ENCODE results near the gene LYRM4. TPM values are rescaled to one million over a fixed set of nuclear protein-coding genes. Genes with fewer than 3 reads are reported as not detected.

Gene LYRM4
- total RNA-seq, 1 donor = 21.3 TPM

GRCh38 chr6:5282191-5282623, 21.5 kb upstream of the LYRM4 start:
- DNase-seq (ENCODE audit: low read depth in 2 of 3, low spot score in 2 of 3) = no peak

- DNase-seq (ENCODE audit: low read depth in 2 of 3, low spot score in 2 of 3) = no peak
These were observed 20.2 kb upstream of the LYRM4 start for GRCh38 chr6:5280920-5281319.

DNA sequence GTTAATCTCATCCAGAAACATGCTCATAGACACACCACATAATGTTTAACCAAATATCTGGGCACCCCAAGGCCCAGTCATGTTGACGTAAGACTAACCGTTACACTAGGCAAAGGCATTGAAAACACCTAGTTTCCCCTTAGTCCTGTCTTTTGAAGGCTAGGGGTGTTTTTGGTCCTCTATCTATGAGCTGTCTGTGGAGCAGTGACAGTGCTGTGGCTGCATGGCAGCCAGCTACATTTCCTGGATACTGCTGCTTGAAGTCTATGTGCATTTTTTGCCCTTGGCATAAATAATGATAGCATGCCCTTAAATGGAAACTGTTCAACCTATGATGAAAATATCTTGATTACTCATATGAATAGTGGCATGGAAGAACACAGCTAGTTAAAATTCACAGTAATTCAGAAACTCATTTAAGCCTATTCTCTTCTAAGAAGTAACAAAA, 19.2 kb upstream of the LYRM4 start:
- no peak for DNase-seq (ENCODE audit: low read depth in 2 of 3, low spot score in 2 of 3)

DNA sequence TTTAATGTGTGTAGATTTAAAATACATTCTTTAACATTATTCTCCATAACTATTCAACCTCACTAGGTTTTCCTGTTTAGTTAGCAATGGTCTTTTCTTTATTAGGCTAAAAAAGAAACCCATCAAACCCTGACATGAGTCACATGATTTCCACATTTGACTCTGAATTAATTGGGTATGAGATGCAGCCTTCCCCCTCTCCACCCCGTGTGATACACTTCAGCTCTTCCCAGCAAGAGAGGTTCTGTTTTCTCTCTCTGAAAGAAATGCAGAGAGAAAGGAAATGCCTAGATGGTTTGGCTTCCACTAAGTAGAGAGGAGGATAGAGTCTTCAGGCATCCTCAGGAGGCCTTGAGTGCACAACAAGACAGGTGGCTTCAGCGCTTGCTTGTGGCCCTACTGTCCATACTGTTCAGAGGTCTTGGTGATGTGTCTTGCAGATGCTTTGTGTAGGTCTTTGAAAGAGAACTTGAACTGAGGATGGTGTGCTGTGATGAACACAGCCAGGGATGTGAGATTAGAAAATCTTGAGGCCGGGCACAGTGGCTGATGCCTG, 17.9 kb upstream of the LYRM4 start:
- DNase-seq (ENCODE audit: low read depth in 2 of 3, low spot score in 2 of 3) = no peak

- no peak for DNase-seq (ENCODE audit: low read depth in 2 of 3, low spot score in 2 of 3)
These were observed 17.3 kb upstream of the LYRM4 start for GRCh38 chr6:5278047-5278446.

DNA sequence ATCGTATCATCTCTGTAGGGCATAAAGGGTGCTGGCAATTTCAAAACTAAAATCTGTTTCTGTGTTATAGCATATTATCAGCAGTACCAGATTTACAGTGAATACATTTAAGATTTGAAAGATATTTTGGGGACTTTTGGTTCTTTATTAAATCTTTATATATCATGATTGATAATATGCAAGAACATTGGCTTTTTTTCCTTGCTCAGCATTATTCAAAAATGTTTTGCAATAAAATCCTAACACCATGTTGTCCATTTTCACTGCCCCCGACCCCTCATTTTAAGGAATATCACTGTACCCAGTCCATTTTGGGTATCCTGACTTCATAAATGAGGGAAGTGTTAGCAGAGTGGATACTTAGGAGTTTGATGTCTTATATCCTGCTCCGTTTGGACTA, 16.8 kb upstream of the LYRM4 start:
- DNase-seq (ENCODE audit: low read depth in 2 of 3, low spot score in 2 of 3) = no peak

GRCh38 chr6:5276581-5276980, 15.8 kb upstream of the LYRM4 start:
- no peak for DNase-seq (ENCODE audit: low read depth in 2 of 3, low spot score in 2 of 3)

DNA sequence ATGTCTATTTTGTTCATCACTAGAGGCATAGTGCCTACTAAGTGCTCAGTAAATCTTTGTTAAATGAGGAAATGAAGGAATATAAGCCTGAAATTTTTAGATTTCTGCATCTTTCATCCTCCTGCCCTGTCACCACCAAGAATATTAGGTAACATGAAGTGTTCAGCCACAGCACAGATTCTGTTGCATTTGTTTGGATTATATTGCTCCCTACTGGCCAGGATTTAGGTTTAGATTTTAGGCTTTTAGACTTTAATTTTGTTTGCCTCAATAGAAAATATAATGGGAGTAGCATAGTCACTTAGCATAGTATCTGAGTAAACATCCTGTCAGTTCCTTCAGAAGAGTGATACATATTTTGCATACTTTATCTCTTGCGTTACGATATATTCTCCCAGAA, 14.7 kb upstream of the LYRM4 start:
- DNase-seq (ENCODE audit: low read depth in 2 of 3, low spot score in 2 of 3) = no peak

GRCh38 chr6:5274231-5274630, 13.5 kb upstream of the LYRM4 start:
- DNase-seq (ENCODE audit: low read depth in 2 of 3, low spot score in 2 of 3) = no peak

- no peak for DNase-seq (ENCODE audit: low read depth in 2 of 3, low spot score in 2 of 3)
These were observed 11.2 kb upstream of the LYRM4 start for GRCh38 chr6:5271926-5272325.

- DNase-seq (ENCODE audit: low read depth in 2 of 3, low spot score in 2 of 3) = peak in 1 of 3 donors; percentile 34
These were observed 9.4 kb upstream of the LYRM4 start for GRCh38 chr6:5270093-5270680.

GRCh38 chr6:5266423-5266822, 5.7 kb upstream of the LYRM4 start:
- DNase-seq (ENCODE audit: low read depth in 2 of 3, low spot score in 2 of 3) = no peak

DNA sequence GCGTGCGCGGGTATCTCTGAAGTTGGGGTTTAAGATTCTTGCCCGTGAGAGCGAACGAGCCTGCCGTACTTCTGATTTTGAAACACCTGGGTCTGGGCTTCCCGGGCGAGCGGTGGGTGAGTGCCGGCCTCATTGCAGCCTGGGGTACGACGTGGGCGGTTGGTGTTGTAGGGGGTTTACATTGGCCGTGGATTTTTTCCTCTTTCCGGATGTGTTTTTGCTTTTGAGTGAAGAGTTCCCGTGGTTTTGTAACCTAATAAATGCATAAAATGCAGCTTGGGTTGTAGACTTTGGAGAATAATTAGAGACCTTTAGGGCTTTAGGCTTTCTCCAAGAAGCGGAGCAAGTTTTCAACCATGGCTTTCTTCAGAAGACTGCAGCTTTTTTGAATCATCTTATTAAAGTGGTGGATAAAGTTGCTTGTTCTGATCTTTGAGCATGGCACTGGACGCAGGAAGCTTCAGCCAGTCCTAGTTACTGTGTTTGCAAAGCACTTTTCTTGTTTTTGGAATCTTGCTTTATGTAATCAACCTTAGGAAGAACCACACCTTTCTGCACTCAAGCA, 877 bp upstream of the LYRM4 start:
- no peak for DNase-seq (ENCODE audit: low read depth in 2 of 3, low spot score in 2 of 3)

GRCh38 chr6:5260111-5260620, 584 bp downstream of the LYRM4 start:
- peak; percentile 42 to 87 (median 73) for DNase-seq (ENCODE audit: low read depth in 2 of 3, low spot score in 2 of 3)

DNA sequence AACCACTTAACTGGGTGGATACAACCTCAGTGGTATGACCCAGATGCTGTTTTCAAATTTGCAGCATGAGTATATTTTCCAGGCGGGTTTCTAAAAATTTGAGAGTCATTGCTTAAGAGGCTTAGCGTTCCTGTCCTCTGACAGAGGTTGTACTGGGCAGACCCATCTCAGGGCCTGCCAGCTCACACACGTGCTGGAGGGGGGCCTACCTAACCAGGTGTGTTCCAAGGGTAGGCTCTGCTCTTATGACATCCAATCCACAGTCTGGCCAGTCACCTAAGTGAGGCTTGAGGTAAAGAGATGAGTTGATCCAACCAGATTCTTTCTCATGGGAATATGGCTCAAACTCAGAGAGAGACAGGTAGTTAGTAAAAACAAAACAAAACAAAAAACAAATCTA, 1.3 kb downstream of the LYRM4 start:
- DNase-seq (ENCODE audit: low read depth in 2 of 3, low spot score in 2 of 3) = no peak

- no peak for DNase-seq (ENCODE audit: low read depth in 2 of 3, low spot score in 2 of 3)
These were observed 3.4 kb downstream of the LYRM4 start for GRCh38 chr6:5257400-5257799.

- no peak for DNase-seq (ENCODE audit: low read depth in 2 of 3, low spot score in 2 of 3)
These were observed 3.8 kb downstream of the LYRM4 start for GRCh38 chr6:5256952-5257351.

DNA sequence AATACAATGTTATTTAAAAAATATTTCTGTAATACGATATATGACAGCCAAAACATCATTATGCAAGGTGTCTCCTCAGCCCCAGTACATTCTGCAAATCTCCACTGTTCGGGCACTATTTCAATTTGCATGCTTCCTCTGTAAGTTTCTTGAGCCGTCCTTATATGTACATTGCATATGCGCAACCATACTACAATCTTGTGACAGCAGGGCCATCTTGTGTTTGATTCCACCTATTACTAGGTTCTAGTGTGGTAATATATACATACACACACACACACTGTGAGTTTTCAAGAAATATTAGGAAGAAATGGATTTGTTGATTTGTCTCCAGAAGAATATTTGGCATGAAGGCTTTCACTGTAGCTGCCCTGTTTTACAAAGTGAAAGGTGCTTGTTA, 9.8 kb downstream of the LYRM4 start:
- no peak for DNase-seq (ENCODE audit: low read depth in 2 of 3, low spot score in 2 of 3)

DNA sequence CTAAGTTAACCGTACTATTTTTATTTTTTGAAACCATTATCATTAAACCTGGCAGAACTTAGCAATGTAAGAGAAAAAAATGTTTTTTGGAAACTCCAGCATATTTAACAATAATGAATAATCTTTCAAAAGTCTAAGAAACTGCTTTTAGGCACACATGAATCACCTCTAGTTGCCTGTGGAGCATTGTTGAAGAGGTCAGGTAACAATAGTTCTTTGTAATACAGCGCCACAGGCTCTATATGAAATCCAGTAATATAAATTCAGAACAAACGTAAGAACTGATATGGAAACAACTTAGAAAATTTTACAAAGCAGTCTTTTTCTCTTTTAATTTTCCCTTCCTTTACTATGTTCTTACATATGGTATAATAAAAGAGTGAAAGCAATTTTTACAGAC, 10.3 kb downstream of the LYRM4 start:
- DNase-seq (ENCODE audit: low read depth in 2 of 3, low spot score in 2 of 3) = no peak

GRCh38 chr6:5249451-5250122, 11.2 kb downstream of the LYRM4 start:
- no peak for DNase-seq (ENCODE audit: low read depth in 2 of 3, low spot score in 2 of 3)

DNA sequence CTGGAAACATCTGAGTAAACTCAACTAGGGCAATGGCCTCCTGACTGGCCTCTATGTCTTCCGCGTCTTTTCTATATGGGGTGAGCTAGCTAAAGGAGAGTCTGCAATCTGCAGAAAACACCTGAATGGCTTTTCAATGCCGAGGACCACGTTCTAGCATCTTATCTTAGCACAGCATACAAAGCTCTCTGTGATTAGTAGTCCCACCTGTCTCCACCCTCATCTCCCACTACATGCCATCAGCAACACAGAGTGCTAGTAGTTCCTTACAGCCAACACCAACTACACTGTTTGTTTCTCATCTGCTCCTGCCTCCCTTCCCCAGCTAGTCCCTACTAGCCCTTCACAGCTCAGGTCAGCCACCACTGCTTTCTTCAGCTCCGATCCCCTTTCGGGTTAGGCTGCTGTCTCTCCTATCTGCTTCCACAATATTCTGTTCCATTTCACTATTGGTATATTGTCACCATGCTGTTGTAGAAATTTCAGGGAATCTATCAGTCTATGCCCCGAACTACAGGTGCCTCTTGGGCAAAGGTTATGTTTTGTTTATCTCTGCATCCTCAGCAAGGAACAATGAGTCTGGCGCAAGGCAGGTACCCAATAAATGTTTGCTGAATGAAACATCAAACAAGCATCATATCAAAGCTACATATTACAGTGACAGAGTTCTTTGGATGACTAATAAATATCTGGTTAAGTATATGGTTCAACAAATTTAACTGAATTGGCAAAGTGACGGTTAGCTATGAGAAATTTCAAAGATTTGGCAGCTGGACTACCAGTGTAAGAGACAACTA, 12.2 kb downstream of the LYRM4 start:
- DNase-seq (ENCODE audit: low read depth in 2 of 3, low spot score in 2 of 3) = no peak
